IMR-90 (cell line): ENCODE data around the gene GPATCH2L. TPM values are rescaled to one million over a fixed set of nuclear protein-coding genes. Genes with fewer than 3 reads are reported as not detected.
A peak's percentile ranks its signal among the peaks of the same experiment; 100 is the strongest.

ENCODE experiments used
- ATAC-seq: fragments of 200-7000 bp; cut with Tn5 transposase; 2 replicates; pipeline ENCODE4 v1.9.1; 2020; ENCODE audit warnings: low read depth, mild to moderate bottlenecking, moderate library complexity
- BruUV-seq: library from RNA; stranded (reverse); fragments of 400-500 nt; replicated peaks from 2 replicates; lab custom pipeline; 2021; lab: Mats Ljungman, UMichigan
- CTCF ChIA-PET: fragments of 300-600 bp; formaldehyde crosslinking; extraction: SDS; loops from one replicate; lab custom pipeline; 2021; ENCODE audit warnings: antibody characterized with exemption; lab: Yijun Ruan, JAX
- POLR2A ChIA-PET: fragments of 300-600 bp; sonication (Branson Sonifier 250); formaldehyde crosslinking; loops from one replicate; lab custom pipeline; 2022; ENCODE audit warnings: antibody characterized with exemption; ENCODE audit not compliant: unreplicated experiment; lab: Charles Lee
- DNase-seq: peaks from one replicate; pipeline ENCODE4 v3.0.0; 2013
- H2AFZ ChIP-seq: replicated peaks from 2 replicates; pipeline ENCODE3; 2013; ENCODE audit warnings: low read length, mild to moderate bottlenecking; ENCODE audit not compliant: poor library complexity
- H2AK5ac ChIP-seq: 2 replicates; pipeline ENCODE4 v1.6.1; 2013; ENCODE audit warnings: low read depth, low read length, inconsistent platforms
- H2AK9ac ChIP-seq: replicated peaks from 2 replicates; pipeline ENCODE3; 2013; ENCODE audit warnings: mild to moderate bottlenecking, low read depth, low read length, moderate library complexity; ENCODE audit not compliant: poor library complexity
- H2BK120ac ChIP-seq: 2 replicates; pipeline ENCODE4 v1.6.1; 2013; ENCODE audit warnings: low read depth, low read length, inconsistent platforms
- H2BK15ac ChIP-seq: 3 replicates; pipeline ENCODE4 v1.6.1; 2013; ENCODE audit warnings: low read depth, low read length, inconsistent platforms
- H2BK20ac ChIP-seq: 2 replicates; pipeline ENCODE4 v1.6.1; 2013; ENCODE audit warnings: low read depth, mild to moderate bottlenecking, inconsistent platforms, low read length, moderate library complexity
- H2BK5ac ChIP-seq: 2 replicates; pipeline ENCODE4 v1.6.1; 2013; ENCODE audit warnings: mild to moderate bottlenecking, low read depth, low read length, inconsistent platforms; ENCODE audit not compliant: poor library complexity, severe bottlenecking
- H3K14ac ChIP-seq: replicated peaks from 2 replicates; pipeline ENCODE4 v1.6.1; 2013; ENCODE audit warnings: low read depth, low read length, inconsistent platforms
- H3K18ac ChIP-seq: 2 replicates; pipeline ENCODE4 v1.6.1; 2013; ENCODE audit warnings: low read depth, low read length, control low read depth
- H3K23ac ChIP-seq: 2 replicates; pipeline ENCODE4 v1.6.1; 2013; ENCODE audit warnings: low read depth, low read length, inconsistent platforms
- H3K27ac ChIP-seq: 2 replicates; pipeline ENCODE4 v1.5.1; 2013; ENCODE audit warnings: mild to moderate bottlenecking, control low read depth, low read length; ENCODE audit not compliant: insufficient read depth
- H3K27me3 ChIP-seq: 2 replicates; pipeline ENCODE4 v1.6.1; 2013; ENCODE audit warnings: low read length; ENCODE audit not compliant: control insufficient read depth, insufficient read depth
- H3K36me3 ChIP-seq: 2 replicates; pipeline ENCODE4 v1.6.1; 2013; ENCODE audit warnings: low read length, mixed read lengths; ENCODE audit not compliant: control insufficient read depth, insufficient read depth
- H3K4ac ChIP-seq: 2 replicates; pipeline ENCODE4 v1.6.1; 2013; ENCODE audit warnings: low read depth, low read length, inconsistent platforms
- H3K4me1 ChIP-seq: 2 replicates; pipeline ENCODE4 v1.6.1; 2013; ENCODE audit warnings: low read length, mixed read lengths; ENCODE audit not compliant: control insufficient read depth, insufficient read depth
- H3K4me2 ChIP-seq: 2 replicates; pipeline ENCODE4 v1.6.1; 2013; ENCODE audit warnings: low read depth, mild to moderate bottlenecking, control low read depth, low read length, moderate library complexity
- H3K4me3 ChIP-seq: 2 replicates; pipeline ENCODE4 v1.5.1; 2013; ENCODE audit warnings: low read depth, mild to moderate bottlenecking, control low read depth, low read length, moderate library complexity; ENCODE audit not compliant: insufficient read depth
- H3K56ac ChIP-seq: 2 replicates; pipeline ENCODE4 v1.6.1; 2013; ENCODE audit warnings: low read length, inconsistent platforms; ENCODE audit not compliant: insufficient read depth; ENCODE audit errors: extremely low read depth
- H3K79me1 ChIP-seq, 2 experiments: 2 replicates each; pipeline ENCODE4 v1.6.1; 2013; ENCODE audit warnings: low read length in 2 of 2, inconsistent platforms in 1 of 2, low read depth in 1 of 2
- H3K9ac ChIP-seq: 2 replicates; pipeline ENCODE4 v1.6.1; 2013; ENCODE audit warnings: low read depth, low read length, control low read depth
- H3K9me1 ChIP-seq: 2 replicates; pipeline ENCODE4 v1.6.1; 2013; ENCODE audit warnings: low read length, inconsistent platforms; ENCODE audit not compliant: insufficient read depth
- H3K9me3 ChIP-seq: 2 replicates; pipeline ENCODE4 v1.6.1; 2013; ENCODE audit warnings: low read length; ENCODE audit not compliant: control insufficient read depth, insufficient read depth
- H4K20me1 ChIP-seq: 2 replicates; pipeline ENCODE4 v1.6.1; 2013; ENCODE audit warnings: low read length, inconsistent platforms; ENCODE audit not compliant: insufficient read depth
- H4K5ac ChIP-seq: 2 replicates; pipeline ENCODE4 v1.6.1; 2013; ENCODE audit warnings: mild to moderate bottlenecking, low read depth, low read length, control low read depth
- H4K8ac ChIP-seq, 2 experiments: 2 replicates each; pipeline ENCODE4 v1.6.1; 2013; ENCODE audit warnings: low read depth in 2 of 2, low read length in 2 of 2, control low read depth in 1 of 2, inconsistent platforms in 1 of 2
- H4K91ac ChIP-seq: 2 replicates; pipeline ENCODE4 v1.6.1; 2013; ENCODE audit warnings: low read depth, low read length, inconsistent platforms; ENCODE audit not compliant: insufficient read depth
- BHLHE40 ChIP-seq: fragments of 150-350 bp; IDR thresholded peaks from 2 replicates; pipeline ENCODE4 v1.6.1; 2016; ENCODE audit warnings: mild to moderate bottlenecking, low read depth, low read length
- CEBPB ChIP-seq: IDR thresholded peaks from 2 replicates; pipeline ENCODE4 v1.6.1; 2012; ENCODE audit warnings: low read depth, low read length, improper control_type of control experiment
- CHD1 ChIP-seq: IDR thresholded peaks from 2 replicates; pipeline ENCODE4 v1.6.1; 2012; ENCODE audit warnings: low read depth, low read length, improper control_type of control experiment
- FOS ChIP-seq: fragments of 150-350 bp; IDR thresholded peaks from 2 replicates; pipeline ENCODE4 v1.6.1; 2016; ENCODE audit warnings: low read depth, low read length
- MAFK ChIP-seq: IDR thresholded peaks from 2 replicates; pipeline ENCODE4 v1.6.1; 2012; ENCODE audit warnings: low read depth, low read length, improper control_type of control experiment
- MXI1 ChIP-seq: IDR thresholded peaks from 2 replicates; pipeline ENCODE4 v1.6.1; 2012; ENCODE audit warnings: low read depth, mild to moderate bottlenecking, low read length, moderate library complexity, borderline replicate concordance
- NFE2L2 ChIP-seq: fragments of 150-350 bp; IDR thresholded peaks from 2 replicates; pipeline ENCODE4 v1.6.1; 2016; ENCODE audit warnings: low read depth, mild to moderate bottlenecking, low read length
- POLR2A ChIP-seq: IDR thresholded peaks from 2 replicates; pipeline ENCODE4 v1.6.1; 2012; ENCODE audit warnings: mild to moderate bottlenecking, low read depth, low read length
- RAD21 ChIP-seq: IDR thresholded peaks from 2 replicates; pipeline ENCODE4 v1.6.1; 2012; ENCODE audit warnings: low read length, improper control_type of control experiment
- RCOR1 ChIP-seq: IDR thresholded peaks from 2 replicates; pipeline ENCODE4 v1.6.1; 2012; ENCODE audit warnings: mild to moderate bottlenecking, low read length, improper control_type of control experiment; ENCODE audit not compliant: insufficient replicate concordance
- RFX5 ChIP-seq: IDR thresholded peaks from 2 replicates; pipeline ENCODE4 v1.8.0; 2012; ENCODE audit warnings: low read depth, mild to moderate bottlenecking, low read length, moderate library complexity
- SMC3 ChIP-seq: fragments of 150-350 bp; IDR thresholded peaks from 2 replicates; pipeline ENCODE4 v1.6.1; 2016; ENCODE audit warnings: low read depth, mild to moderate bottlenecking, antibody characterized with exemption, low read length, moderate library complexity
- WGBS, 2 experiments: methylation state at CpG; one replicate each; pipeline versions ENCODE4 v1.1.5 to v1.1.7; 2013; ENCODE audit warnings: missing lambda C conversion rate in 2 of 2; ENCODE audit not compliant: insufficient read length in 1 of 2; ENCODE audit errors: extremely low coverage in 2 of 2; 5-methylcytosine and 5-hydroxymethylcytosine counted together
- dilution Hi-C: fragments of 300-500 bp; cut with HindIII; formaldehyde crosslinking; loops from one replicate; pipeline ENCODE4 v1.14.3; 2018; ENCODE audit warnings: low sequenced_read_pairs; ENCODE audit not compliant: unreplicated experiment
- in situ Hi-C: fragments of 300-500 bp; cut with MboI; formaldehyde crosslinking; loops from 3 replicates; pipeline ENCODE4 v1.14.3; 2019; ENCODE audit warnings: low sequenced_read_pairs, inconsistent platforms, mixed read lengths
- intact Hi-C: fragments of 100-400 bp; cut with micrococcal nuclease; formaldehyde crosslinking; loops from 2 replicates; pipeline ENCODE4 v1.10.0; 2022
- polyA plus RNA-seq, 3 experiments: library from polyadenylated mRNA; depleted of rRNA; stranded (reverse); fragments of >200 nt; gene quantifications; 2 replicates each; pipeline ENCODE4 v1.2.3, GENCODE V29; 2012; ENCODE audit warnings: low replicate concordance in 1 of 3
- total RNA-seq: library from RNA; depleted of rRNA; stranded (reverse); fragments of >200 nt; gene quantifications from 2 replicates; pipeline ENCODE4 v1.2.3, GENCODE V29; 2012
- TF ChIP-seq, protein P1 (sequence below): fragments of 150-350 bp; IDR thresholded peaks from 2 replicates; pipeline ENCODE4 v1.6.1; 2017; ENCODE audit warnings: mild to moderate bottlenecking, antibody characterized with exemption, low read length, low read depth
- TF ChIP-seq, protein P2 (sequence below): conservative IDR thresholded peaks from 2 replicates; pipeline ENCODE4 v1.5.1; 2012; ENCODE audit warnings: mild to moderate bottlenecking, low read depth, low read length, improper control_type of control experiment

The GPATCH2L gene
- total and polyA plus RNA-seq, 2 of the 4 experiments (the other 2 are of a cell fraction) = 15.6 to 51.4 TPM

DNA sequence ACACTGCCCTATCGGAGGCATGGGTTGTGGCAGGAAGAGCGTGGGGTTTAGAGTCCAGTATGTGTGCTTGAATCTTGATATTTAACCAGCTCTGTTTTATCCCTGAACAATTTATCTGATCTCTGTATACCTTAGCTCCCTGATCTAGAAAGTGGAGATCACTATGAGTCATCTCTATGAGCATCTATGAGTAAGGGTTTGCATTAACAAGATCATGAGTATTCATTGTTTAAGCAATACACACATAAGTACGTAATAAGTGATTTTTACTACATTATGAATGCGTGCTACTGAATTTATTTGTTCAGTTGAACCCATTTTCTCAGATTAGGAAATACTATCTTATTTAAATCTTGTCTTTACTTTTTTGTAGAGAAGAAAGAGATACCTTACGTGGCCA is 49.4 kb downstream of the GPATCH2L start:
- ChIA-PET POLR2A (no interaction called here), CTCF (interaction anchor here (1.0 kb wide), 1 partner anchor 25 kb away, joined by 3 read pairs; no protein-coding TSS in a partner anchor)
- H3K79me1 ChIP-seq = peaks cover 17 to 36% of the 10 kb centered on the region in 2 experiments
- no peak overlapping the region; the same call in 1 of the 2 replicates for H3K27ac ChIP-seq
- ATAC-seq (peak; percentile 76), DNase-seq (peak; percentile 98)
- no peak for TF ChIP-seq RFX5
- TF ChIP-seq, protein P1, sequence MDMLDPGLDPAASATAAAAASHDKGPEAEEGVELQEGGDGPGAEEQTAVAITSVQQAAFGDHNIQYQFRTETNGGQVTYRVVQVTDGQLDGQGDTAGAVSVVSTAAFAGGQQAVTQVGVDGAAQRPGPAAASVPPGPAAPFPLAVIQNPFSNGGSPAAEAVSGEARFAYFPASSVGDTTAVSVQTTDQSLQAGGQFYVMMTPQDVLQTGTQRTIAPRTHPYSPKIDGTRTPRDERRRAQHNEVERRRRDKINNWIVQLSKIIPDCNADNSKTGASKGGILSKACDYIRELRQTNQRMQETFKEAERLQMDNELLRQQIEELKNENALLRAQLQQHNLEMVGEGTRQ = no peak
- TF ChIP-seq, protein P2, sequence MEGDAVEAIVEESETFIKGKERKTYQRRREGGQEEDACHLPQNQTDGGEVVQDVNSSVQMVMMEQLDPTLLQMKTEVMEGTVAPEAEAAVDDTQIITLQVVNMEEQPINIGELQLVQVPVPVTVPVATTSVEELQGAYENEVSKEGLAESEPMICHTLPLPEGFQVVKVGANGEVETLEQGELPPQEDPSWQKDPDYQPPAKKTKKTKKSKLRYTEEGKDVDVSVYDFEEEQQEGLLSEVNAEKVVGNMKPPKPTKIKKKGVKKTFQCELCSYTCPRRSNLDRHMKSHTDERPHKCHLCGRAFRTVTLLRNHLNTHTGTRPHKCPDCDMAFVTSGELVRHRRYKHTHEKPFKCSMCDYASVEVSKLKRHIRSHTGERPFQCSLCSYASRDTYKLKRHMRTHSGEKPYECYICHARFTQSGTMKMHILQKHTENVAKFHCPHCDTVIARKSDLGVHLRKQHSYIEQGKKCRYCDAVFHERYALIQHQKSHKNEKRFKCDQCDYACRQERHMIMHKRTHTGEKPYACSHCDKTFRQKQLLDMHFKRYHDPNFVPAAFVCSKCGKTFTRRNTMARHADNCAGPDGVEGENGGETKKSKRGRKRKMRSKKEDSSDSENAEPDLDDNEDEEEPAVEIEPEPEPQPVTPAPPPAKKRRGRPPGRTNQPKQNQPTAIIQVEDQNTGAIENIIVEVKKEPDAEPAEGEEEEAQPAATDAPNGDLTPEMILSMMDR = no peak; the same call in 1 of the 2 replicates
- peak; percentile 48; the same call in 1 of the 2 replicates for TF ChIP-seq BHLHE40
- TF ChIP-seq CHD1 = no peak
- TF ChIP-seq RAD21 = no peak
- TF ChIP-seq RCOR1 = no peak
- no peak for TF ChIP-seq MXI1
- peak; percentile 97 for TF ChIP-seq CEBPB
- no peak for TF ChIP-seq MAFK
- peak; percentile 100 for TF ChIP-seq FOS
- 0 out of 2 replicates have a peak, but pooled peaks have one; percentile 44 for TF ChIP-seq NFE2L2
- peak; percentile 3; the same call in 1 of the 2 replicates for TF ChIP-seq POLR2A
- TF ChIP-seq SMC3 = no peak
- no TSS peak for BruUV-seq
- H3K27me3 ChIP-seq = no peaks in the 10 kb centered on the region
- H3K56ac ChIP-seq = no peak overlapping the region
- H3K14ac ChIP-seq = 0 out of 2 replicates have a peak overlapping the region, but pooled peaks have one; percentile 43
- H2BK5ac ChIP-seq = peak overlapping the region; percentile 86
- H2AFZ ChIP-seq = no peak overlapping the region
- no peak overlapping the region for H3K4ac ChIP-seq
- H3K23ac ChIP-seq = 0 out of 2 replicates have a peak overlapping the region, but pooled peaks have one; percentile 21
- H3K9me3 ChIP-seq = no peaks in the 10 kb centered on the region
- H3K4me3 ChIP-seq = no peak overlapping the region
- H3K4me2 ChIP-seq = no peak overlapping the region
- intact Hi-C loops (loop anchor here (5.0 kb wide), 1 partner anchor 49 kb away; the partner anchor contains the start of gene GPATCH2L), in situ Hi-C loops (no loop called here), dilution Hi-C loops (no loop called here)
- H3K4me1 ChIP-seq = peaks cover 7% of the 10 kb centered on the region
- no peak overlapping the region for H2BK15ac ChIP-seq
- no peak overlapping the region for H3K18ac ChIP-seq
- no peak overlapping the region for H4K5ac ChIP-seq
- no peak overlapping the region for H2BK120ac ChIP-seq
- no peak overlapping the region for H2AK9ac ChIP-seq
- no peak overlapping the region for H3K9ac ChIP-seq
- H4K91ac ChIP-seq = no peak overlapping the region
- 0 out of 2 replicates have a peak overlapping the region, but pooled peaks have one; percentile 74 for H2AK5ac ChIP-seq
- no peak overlapping the region for H2BK20ac ChIP-seq
- no peak overlapping the region for H4K8ac ChIP-seq
- H3K9me1 ChIP-seq = peaks cover 4% of the 10 kb centered on the region
- H3K36me3 ChIP-seq = peaks cover 15% of the 10 kb centered on the region
- H4K20me1 ChIP-seq = peaks cover 12% of the 10 kb centered on the region
- no CpG with 5 or more reads among the region's 5 CpGs for WGBS, 2 experiments
